Chondrocyte (in vitro differentiated cells): ENCODE results near the gene CECR2. TPM values are rescaled to one million over a fixed set of nuclear protein-coding genes. Genes with fewer than 3 reads are reported as not detected.

Experiments used
- DNase-seq: peaks from one replicate; pipeline ENCODE4 v3.0.0; 2021; ENCODE audit warnings: mixed read lengths, low spot score
- H3K27ac Mint-ChIP-seq: one replicate; pipeline ENCODE4 v1.8.0; 2021; ENCODE audit warnings: mild to moderate bottlenecking, moderate library complexity, mixed read lengths; ENCODE audit not compliant: unreplicated experiment
- H3K27me3 Mint-ChIP-seq: 2 replicates; pipeline ENCODE4 v1.8.0; 2021; ENCODE audit warnings: low read depth, mixed read lengths
- H3K36me3 Mint-ChIP-seq: 2 replicates; pipeline ENCODE4 v1.8.0; 2021; ENCODE audit warnings: low read depth, mixed read lengths
- H3K4me1 Mint-ChIP-seq: 2 replicates; pipeline ENCODE4 v1.8.0; 2021; ENCODE audit warnings: low read depth, mild to moderate bottlenecking, mixed read lengths
- H3K4me3 Mint-ChIP-seq: one replicate; pipeline ENCODE4 v1.8.0; 2021; ENCODE audit warnings: mild to moderate bottlenecking, moderate library complexity, mixed read lengths; ENCODE audit not compliant: unreplicated experiment
- H3K9me3 Mint-ChIP-seq: 2 replicates; pipeline ENCODE4 v1.8.0; 2021; ENCODE audit warnings: low read depth, mixed read lengths
- CTCF ChIP-seq: fragments of 200-600 bp; sonication (generic); IDR thresholded peaks from 2 replicates; pipeline ENCODE4 v1.5.0; 2021; ENCODE audit warnings: antibody characterized with exemption, mild to moderate bottlenecking, moderate library complexity
- total RNA-seq: library from RNA; stranded (reverse); gene quantifications from 3 replicates; pipeline ENCODE4 v1.2.1, GENCODE V29; 2021

Gene CECR2
- total RNA-seq, 1 donor from 2014 or later = 0.20 TPM

- H3K36me3 Mint-ChIP-seq = peaks cover 2% of the 10 kb centered on the region
- no peak for DNase-seq
- H3K9me3 Mint-ChIP-seq = no peaks in the 10 kb centered on the region
- no peaks in the 10 kb centered on the region for H3K4me1 Mint-ChIP-seq
- TF ChIP-seq CTCF = no peak
- peaks cover 6% of the 10 kb centered on the region for H3K27me3 Mint-ChIP-seq
- no peak overlapping the region for H3K27ac Mint-ChIP-seq
- no peak overlapping the region for H3K4me3 Mint-ChIP-seq
These were observed 91.6 kb downstream of the CECR2 start for GRCh38 chr22:17460895-17461294.

GRCh38 chr22:17470880-17471500 is 101.7 kb downstream of the CECR2 start:
- H3K27ac Mint-ChIP-seq = no peak overlapping the region
- H3K27me3 Mint-ChIP-seq = peaks cover 2% of the 10 kb centered on the region
- TF ChIP-seq CTCF = no peak
- H3K4me1 Mint-ChIP-seq = no peaks in the 10 kb centered on the region
- no peaks in the 10 kb centered on the region for H3K9me3 Mint-ChIP-seq
- no peaks in the 10 kb centered on the region for H3K36me3 Mint-ChIP-seq
- DNase-seq = no peak
- H3K4me3 Mint-ChIP-seq = no peak overlapping the region

DNA sequence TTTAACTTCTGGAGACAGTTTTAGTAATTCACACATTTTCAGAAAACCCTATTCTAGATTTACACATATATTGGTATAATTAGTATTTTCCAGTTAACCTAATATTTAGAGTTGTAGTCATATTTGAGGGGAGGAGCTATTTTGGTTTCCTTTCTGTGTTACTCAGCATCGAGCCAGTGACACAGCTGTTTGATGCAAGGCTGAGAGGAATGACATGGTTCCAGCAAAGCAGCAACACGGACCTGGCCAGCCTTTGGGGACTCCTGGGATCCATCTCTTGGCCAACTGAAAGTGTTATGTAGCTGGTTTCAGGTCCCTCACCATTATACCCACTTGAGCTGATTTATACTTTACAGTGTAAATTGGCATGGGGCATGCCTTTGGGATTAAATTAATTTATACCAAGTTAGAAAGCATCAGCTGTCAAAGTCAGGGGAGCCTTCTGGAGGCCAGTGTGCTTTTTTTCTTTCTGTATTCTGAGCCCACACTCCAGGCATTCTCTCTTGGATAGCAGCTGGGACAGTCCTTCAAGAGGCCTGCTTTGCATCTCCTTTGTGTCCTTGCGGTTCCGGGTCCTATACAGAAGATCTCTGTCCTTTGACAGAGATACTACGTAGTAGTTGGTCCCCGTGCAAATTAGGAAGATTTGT is 102.8 kb downstream of the CECR2 start:
- no peak overlapping the region for H3K27ac Mint-ChIP-seq
- H3K36me3 Mint-ChIP-seq = no peaks in the 10 kb centered on the region
- peaks cover 2% of the 10 kb centered on the region for H3K27me3 Mint-ChIP-seq
- TF ChIP-seq CTCF = no peak
- no peaks in the 10 kb centered on the region for H3K4me1 Mint-ChIP-seq
- no peak for DNase-seq
- H3K4me3 Mint-ChIP-seq = no peak overlapping the region
- H3K9me3 Mint-ChIP-seq = no peaks in the 10 kb centered on the region

DNA sequence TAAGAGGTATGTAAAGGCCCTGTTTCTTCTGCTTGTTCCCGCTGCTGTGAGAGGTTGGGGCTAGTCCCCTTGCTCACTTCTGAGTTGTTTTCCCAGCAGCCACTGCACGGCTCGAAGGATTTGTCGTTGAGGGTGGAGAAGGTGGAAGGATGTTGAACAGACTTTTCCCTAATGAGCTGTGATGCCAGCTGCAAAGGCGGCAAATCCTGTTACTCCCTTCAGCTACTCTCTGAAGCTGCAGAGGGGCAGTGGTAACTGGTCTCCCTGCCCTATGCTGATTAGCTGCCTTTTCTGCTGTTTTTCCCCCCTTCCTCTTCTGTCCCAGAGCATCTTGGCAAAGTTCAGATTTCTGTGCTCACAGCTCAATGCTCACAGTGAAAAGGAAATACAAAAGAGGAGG is 103.7 kb downstream of the CECR2 start:
- DNase-seq = no peak
- no peak for TF ChIP-seq CTCF
- Mint-ChIP-seq H3K27me3 (peaks cover 2% of the 10 kb centered on the region), H3K9me3 (no peaks in the 10 kb centered on the region), H3K4me1 (no peaks in the 10 kb centered on the region), H3K4me3 (no peak overlapping the region), H3K36me3 (no peaks in the 10 kb centered on the region), H3K27ac (no peak overlapping the region)

DNA sequence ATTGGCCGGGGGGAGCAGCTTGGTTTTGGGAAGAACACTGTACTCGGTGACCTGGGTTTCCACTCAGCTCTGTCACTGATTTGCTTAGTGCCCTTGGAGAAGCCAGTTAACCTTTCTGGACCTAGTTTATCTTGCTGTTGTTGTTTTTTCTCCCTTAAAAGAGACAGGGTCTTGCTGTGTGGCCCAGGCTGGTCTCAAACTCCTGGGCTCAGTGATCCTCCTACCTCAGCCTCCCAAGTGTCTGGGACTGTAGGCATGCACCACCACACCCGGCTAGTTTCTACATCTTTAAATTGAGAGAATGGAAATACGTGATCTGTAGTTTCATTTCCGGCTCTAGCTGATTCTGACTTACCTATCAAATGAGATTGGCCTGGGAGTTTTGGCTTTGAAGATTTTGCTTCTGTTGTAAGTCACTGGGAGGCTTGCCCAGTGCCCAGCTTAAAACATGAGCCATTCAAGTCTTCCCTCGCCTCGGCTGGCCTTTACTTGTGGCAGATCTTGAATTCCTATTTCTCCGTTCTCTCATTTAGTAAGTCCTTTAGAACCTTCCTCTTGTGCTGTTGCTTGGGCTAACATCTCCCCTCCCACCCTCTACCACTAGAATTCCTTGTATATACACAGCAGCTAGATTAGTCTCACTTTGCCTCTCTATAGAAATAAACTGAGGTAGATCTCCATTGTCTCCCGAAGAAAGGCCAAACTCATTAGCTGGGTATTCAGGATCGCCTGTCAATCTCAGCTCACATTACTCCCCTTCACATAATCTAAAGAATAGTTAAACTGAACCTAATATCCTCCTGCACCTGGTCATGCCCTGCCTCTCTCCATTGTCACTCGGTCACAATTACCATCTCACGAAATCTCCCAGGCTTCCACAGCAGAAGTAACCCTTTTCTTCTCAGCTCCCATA is 106.3 kb downstream of the CECR2 start:
- Mint-ChIP-seq H3K9me3 (no peaks in the 10 kb centered on the region), H3K27me3 (peaks cover 2% of the 10 kb centered on the region), H3K27ac (no peak overlapping the region), H3K36me3 (no peaks in the 10 kb centered on the region), H3K4me1 (no peaks in the 10 kb centered on the region), H3K4me3 (no peak overlapping the region)
- DNase-seq = no peak
- no peak for TF ChIP-seq CTCF
